Heart left ventricle (tissue), 16 donors: ENCODE data around the gene APOA5. TPM values are rescaled to one million over a fixed set of nuclear protein-coding genes. Genes with fewer than 3 reads are reported as not detected.

Source experiments
- ATAC-seq, 4 donors: fragments of 200-7000 bp; cut with Tn5 transposase; one replicate each; pipeline ENCODE4 v1.9.1; 2020 to 2022; ENCODE audit warnings: moderate library complexity in 4 of 4, mild to moderate bottlenecking in 3 of 4, moderate number of reproducible peaks in 1 of 4
- DNase-seq, 5 donors: peaks; one replicate each; pipeline ENCODE4 v3.0.0-alpha.2; 2020
- H3K27ac ChIP-seq, 12 donors: fragments of 200-600 bp; sonication (generic) in 4 of 12; one replicate each; pipeline versions ENCODE4 v1.5.0 to v1.8.0; 2016 to 2022; ENCODE audit warnings: mild to moderate bottlenecking in 2 of 12
- H3K27me3 ChIP-seq, 9 donors: fragments of 200-600 bp; sonication (generic) in 2 of 9; one replicate each; pipeline versions ENCODE4 v1.5.1 to v1.8.0; 2016 to 2022; ENCODE audit warnings: mild to moderate bottlenecking in 3 of 9
- H3K36me3 ChIP-seq, 9 donors: fragments of 200-600 bp; sonication (generic) in 2 of 9; one replicate each; pipeline versions ENCODE4 v1.5.0 to v1.8.0; 2018 to 2022; ENCODE audit warnings: mild to moderate bottlenecking in 2 of 9
- H3K4me1 ChIP-seq, 12 donors: fragments of 200-600 bp; sonication (generic) in 4 of 12; one replicate each; pipeline versions ENCODE4 v1.5.0 to v1.8.0; 2016 to 2022; ENCODE audit warnings: mild to moderate bottlenecking in 3 of 12
- H3K4me3 ChIP-seq, 12 donors: fragments of 200-600 bp; sonication (generic) in 4 of 12; one replicate each; pipeline versions ENCODE4 v1.5.0 to v1.8.0; 2017 to 2022; ENCODE audit warnings: mild to moderate bottlenecking in 9 of 12, moderate library complexity in 4 of 12
- H3K9me3 ChIP-seq, 12 donors: fragments of 200-600 bp; sonication (generic) in 4 of 12; one replicate each; pipeline versions ENCODE4 v1.5.0 to v1.8.0; 2016 to 2022; ENCODE audit warnings: mild to moderate bottlenecking in 1 of 12
- CTCF ChIP-seq, 12 donors: fragments of 200-600 bp; sonication (generic) in 4 of 12; IDR thresholded peaks; one replicate each; pipeline versions ENCODE4 v1.5.0 to v1.8.0; 2018 to 2022; ENCODE audit warnings: antibody characterized with exemption in 12 of 12, mild to moderate bottlenecking in 5 of 12
- POLR2A ChIP-seq, 2 donors: fragments of 450-650 bp; IDR thresholded peaks; one replicate each; pipeline ENCODE4 v1.6.1; 2017; ENCODE audit warnings: antibody characterized with exemption in 2 of 2, mild to moderate bottlenecking in 2 of 2, moderate library complexity in 2 of 2
- WGBS, 4 donors: extraction: QIAGEN DNeasy Blood & Tissue Kit in 2 of 4; methylation state at CpG; one replicate each; pipeline versions ENCODE4 v1.1.5 to v1.1.7; 2013 to 2018; 5-methylcytosine and 5-hydroxymethylcytosine counted together
- intact Hi-C, 10 donors: fragments of 100-400 bp; cut with DNase I; formaldehyde crosslinking; loops; one replicate each; pipeline versions ENCODE4 v1.11.1 to v1.14.2; 2022
- polyA plus RNA-seq, 2 donors: library from polyadenylated mRNA; stranded (reverse); fragments of 200-250 nt; gene quantifications; one replicate each; pipeline ENCODE4 v1.2.3, GENCODE V29; 2013
- total RNA-seq, 9 donors: library from RNA; depleted of rRNA in 2 of 9; stranded (reverse); fragments of >200 nt in 2 of 9; fragmentation: NEBNext Ultra II Directional in 3 of 9; extraction: Animal tissue kit (Norgen Biotek cat#: 25700) in 3 of 9; gene quantifications; one replicate each; pipeline versions ENCODE4 v1.1.0 to v1.2.4, GENCODE V29; 2016 to 2023
- donor health status: ischemic (EF 13 %, LVEDD 7.1; RV severe dilation, severe dysfunction).
- donor health status: healthy with polysubstance abuse.
- donor health status: DM: no; HTN: yes; CAD: no.
- donor health status: DM: no; HTN: no; CAD: no.
- donor health status: ischemic (EF 25% LVEDD 6.9; RV normal size, moderate dysfunction).
- donor health status: ischemic (EF 25% LVEDD 5.7; RV mildly dilated, moderate dysfunction).
- donor health status: healthy.
- donor health status: DM: yes; HTN: yes; CAD: no.
- donor health status: ischemic (EF 35%, LVEDD 5.7; RV mildly dilated, moderate dysfunction).
- donor health status: nonischemic (EF 11% LVEDD 7.7; RV severe dilation, severe dysfunction).
- donor health status: DM: yes; HTN: yes; CAD: no.
- donor health status: PGD.
- donor health status: ischemic (EF 29% LVEDD 5.4; RV normal size, mild dysfunction).
- donor health status: nonischemic (EF 23%, LVEDD 6.1; RV moderate dilation, normal function).

Gene APOA5
- total and polyA plus RNA-seq, 11 donors: not detected

GRCh38 chr11:116830184-116830912 lies 38.7 kb upstream of the APOA5 start:
- no peak for TF ChIP-seq CTCF (IDR thresholded peaks at IDR 0.05)
- Histone ChIP-seq H3K36me3 (no peaks in the 10 kb centered on the region), H3K27ac (no peak overlapping the region), H3K4me3 (no peak overlapping the region), H3K27me3 (no peaks in the 10 kb centered on the region), H3K4me1 (peaks cover 0 to 13% (median 7%) of the 10 kb centered on the region in 12 donors), H3K9me3 (no peaks in the 10 kb centered on the region)
- intact Hi-C loops: loop anchor here in 2 of 10 donors (5.0 kb wide), 1 partner anchor 38 kb away; the partner anchor contains the start of gene APOA5 (in 2 of the 2)
- no peak for DNase-seq
- no peak for ATAC-seq
- WGBS, 4 donors: 95 to 98% (median 97%) methylated on average over 12 to 17 of the region's 17 CpGs

DNA sequence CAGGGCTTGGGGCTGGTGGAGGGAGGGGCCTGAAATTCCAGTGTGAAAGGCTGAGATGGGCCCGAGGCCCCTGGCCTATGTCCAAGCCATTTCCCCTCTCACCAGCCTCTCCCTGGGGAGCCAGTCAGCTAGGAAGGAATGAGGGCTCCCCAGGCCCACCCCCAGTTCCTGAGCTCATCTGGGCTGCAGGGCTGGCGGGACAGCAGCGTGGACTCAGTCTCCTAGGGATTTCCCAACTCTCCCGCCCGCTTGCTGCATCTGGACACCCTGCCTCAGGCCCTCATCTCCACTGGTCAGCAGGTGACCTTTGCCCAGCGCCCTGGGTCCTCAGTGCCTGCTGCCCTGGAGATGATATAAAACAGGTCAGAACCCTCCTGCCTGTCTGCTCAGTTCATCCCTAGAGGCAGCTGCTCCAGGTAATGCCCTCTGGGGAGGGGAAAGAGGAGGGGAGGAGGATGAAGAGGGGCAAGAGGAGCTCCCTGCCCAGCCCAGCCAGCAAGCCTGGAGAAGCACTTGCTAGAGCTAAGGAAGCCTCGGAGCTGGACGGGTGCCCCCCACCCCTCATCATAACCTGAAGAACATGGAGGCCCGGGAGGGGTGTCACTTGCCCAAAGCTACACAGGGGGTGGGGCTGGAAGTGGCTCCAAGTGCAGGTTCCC lies 38.0 kb upstream of the APOA5 start, which contains the start of gene APOC3:
TSS of gene APOC3 (plus strand) at position 383 of the 659 bp plus-strand sequence. CDS start 676 bp downstream, outside the sequence.
- Histone ChIP-seq H3K27ac (no peak within 1 kb of the TSS), H3K9me3 (no peaks in the 10 kb centered on the region), H3K4me3 (no peak within 1 kb of the TSS), H3K36me3 (no peaks in the 10 kb centered on the region), H3K27me3 (no peaks in the 10 kb centered on the region), H3K4me1 (peaks cover 0 to 6% (median under 1%) of the 10 kb centered on the region in 12 donors)
- ATAC-seq (no peak), DNase-seq (no peak)
- 70 to 81% (median 76%) methylated on average over 4 to 9 of the region's 9 CpGs for WGBS, 4 donors
- intact Hi-C loops: loop anchor here in 2 of 10 donors (5.0 kb wide), 1 partner anchor 37 kb away; the partner anchor contains the start of gene APOA5 (in 2 of the 2)
- no peak for TF ChIP-seq CTCF (IDR thresholded peaks at IDR 0.05)
- no peak for TF ChIP-seq POLR2A (IDR thresholded peaks at IDR 0.05)

- Histone ChIP-seq H3K9me3 (no peaks in the 10 kb centered on the region), H3K36me3 (no peaks in the 10 kb centered on the region), H3K4me1 (peaks cover 0 to 5% (median 0%) of the 10 kb centered on the region in 12 donors), H3K4me3 (no peak overlapping the region), H3K27me3 (no peaks in the 10 kb centered on the region), H3K27ac (no peak overlapping the region)
- DNase-seq (no peak), ATAC-seq (no peak)
- intact Hi-C loops: no loop called here
- TF ChIP-seq CTCF (IDR thresholded peaks at IDR 0.05) (no peak), POLR2A (IDR thresholded peaks at IDR 0.05) (no peak)
- WGBS, 4 donors: 71 to 80% (median 75%) methylated on average over 14 to 16 of the region's 16 CpGs
Observed at GRCh38 chr11:116828632-116829524, 37.2 kb upstream of the APOA5 start.
